GM12878 (cell line): ENCODE measurements around the gene MARS1. TPM values are rescaled to one million over a fixed set of nuclear protein-coding genes. Genes with fewer than 3 reads are reported as not detected.
A peak's percentile ranks its signal among the peaks of the same experiment; 100 is the strongest.

Experiments used
- BHLHE40 ChIP-seq, 2 experiments: fragments of 450-650 bp in 1 of 2; IDR thresholded peaks; 2 replicates each; pipeline ENCODE4 v1.6.1; 2011 to 2017; ENCODE audit warnings: low read depth in 2 of 2, borderline replicate concordance in 1 of 2, improper control_type of control experiment in 1 of 2, low read length in 1 of 2, mild to moderate bottlenecking in 1 of 2
- DPF2 ChIP-seq: fragments of 450-650 bp; IDR thresholded peaks from 2 replicates; pipeline ENCODE4 v1.6.1; 2017; ENCODE audit warnings: mild to moderate bottlenecking
- KLF5 ChIP-seq: fragments of 450-650 bp; IDR thresholded peaks from 2 replicates; pipeline ENCODE4 v1.6.1; 2014; ENCODE audit warnings: mild to moderate bottlenecking; ENCODE audit not compliant: partially characterized antibody
- MEF2B ChIP-seq: fragments of 450-650 bp; IDR thresholded peaks from 2 replicates; pipeline ENCODE4 v1.6.1; 2018; ENCODE audit warnings: mild to moderate bottlenecking, moderate library complexity; ENCODE audit not compliant: partially characterized antibody, poor library complexity, severe bottlenecking
- MYC ChIP-seq: IDR thresholded peaks from 2 replicates; pipeline ENCODE4 v1.6.1; 2011; ENCODE audit warnings: mild to moderate bottlenecking, low read length, moderate library complexity, inconsistent platforms; ENCODE audit not compliant: insufficient read depth, insufficient replicate concordance, insufficient read length, severe bottlenecking
- NBN ChIP-seq: fragments of 450-650 bp; IDR thresholded peaks from 2 replicates; pipeline ENCODE4 v1.6.1; 2016
- STAT3 ChIP-seq: IDR thresholded peaks from 2 replicates; pipeline ENCODE4 v1.6.1; 2011; ENCODE audit warnings: low read depth, low read length, improper control_type of control experiment
- YBX1 ChIP-seq: fragments of 450-650 bp; IDR thresholded peaks from 2 replicates; pipeline ENCODE4 v1.6.1; 2016; ENCODE audit warnings: antibody characterized with exemption
- ZNF274 ChIP-seq: IDR thresholded peaks from one replicate; pipeline ENCODE4 v1.8.0; 2011; ENCODE audit not compliant: insufficient read length, insufficient read depth
- ZNF384 ChIP-seq: IDR thresholded peaks from 2 replicates; pipeline ENCODE4 v1.6.1; 2012; ENCODE audit warnings: low read depth, mild to moderate bottlenecking, low read length, improper control_type of control experiment, borderline replicate concordance
- polyA plus RNA-seq, 11 experiments: library from polyadenylated mRNA; depleted of rRNA in 4 of 11; unstranded in 6 of 11; stranded (reverse) in 5 of 11; fragments of >200 nt; fragmentation: Nextera tagmentation in 4 of 11; fragmentation: Illumina TruSeq in 1 of 11; extraction: Ambion mirVana in 4 of 11; extraction: Trizol in 1 of 11; gene quantifications; 1 replicate in 1 of 11; 2 replicates in 10 of 11; pipeline versions ENCODE4 v1.2.1 to v1.2.3, GENCODE V29; 2011 to 2016; ENCODE audit warnings: inconsistent platforms in 2 of 11, missing spikeins in 2 of 11, low read depth in 1 of 11
- total RNA-seq, 4 experiments: library from RNA; depleted of rRNA in 3 of 4; stranded (reverse); fragments of >200 nt in 3 of 4; fragmentation: Illumina TruSeq in 1 of 4; extraction: Trizol in 1 of 4; gene quantifications; 2 replicates each; pipeline versions ENCODE4 v1.2.1 to v1.2.3, GENCODE V29; 2013 to 2021
- TF ChIP-seq, protein P1 (sequence below): IDR thresholded peaks from 2 replicates; pipeline ENCODE4 v1.6.1; 2011; ENCODE audit warnings: borderline replicate concordance, low read depth, mild to moderate bottlenecking, moderate library complexity, low read length; ENCODE audit not compliant: insufficient read depth, poor library complexity, severe bottlenecking
- TF ChIP-seq, protein P2 (sequence below): fragments of 450-650 bp; IDR thresholded peaks from 2 replicates; pipeline ENCODE4 v1.6.1; 2017; ENCODE audit warnings: borderline replicate concordance
- TF ChIP-seq, protein P3 (sequence below): fragments of 450-650 bp; IDR thresholded peaks from 2 replicates; pipeline ENCODE4 v1.6.1; 2016; ENCODE audit warnings: mild to moderate bottlenecking, moderate library complexity, borderline replicate concordance

Gene MARS1
- total and polyA plus RNA-seq, 10 of the 15 experiments (the other 5 are each of a cell fraction or from before 2014, with no cell fraction given) = 72.3 to 270 (median 153) TPM

DNA sequence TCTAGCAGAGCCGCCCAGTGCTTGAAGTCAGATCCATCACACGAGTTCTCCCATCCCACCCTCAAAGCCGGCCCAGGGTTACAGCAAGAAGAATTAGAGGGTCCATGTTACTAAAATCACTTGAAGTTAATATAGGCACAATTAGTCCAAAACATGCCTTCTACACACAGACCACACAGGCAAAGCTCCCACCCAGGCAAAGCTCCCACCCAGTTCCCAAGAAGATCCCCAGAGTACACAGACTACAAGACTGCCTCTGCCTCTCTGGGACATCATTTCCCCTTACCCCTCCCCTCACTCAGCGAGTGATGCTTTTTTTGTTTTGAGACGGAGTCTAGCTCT, 25.0 kb upstream of the MARS1 start (continued):
- TF ChIP-seq MYC (no peak), BHLHE40 (IDR thresholded peaks at IDR 0.05; ENCODE audit: borderline replicate concordance in 1 of 2, low read depth in 2 of 2, low read length in 1 of 2) (0 out of 4 replicates have a peak, but pooled peaks of 1 of the 2 experiments have one; percentile 32), NBN (peak; percentile 30; the same call in 1 of the 2 replicates), ZNF274 (no peak), STAT3 (no peak), YBX1 (no peak), ZNF384 (no peak), KLF5 (no peak), MEF2B (peak; percentile 38), DPF2 (0 out of 2 replicates have a peak, but pooled peaks have one; percentile 0)
- TF ChIP-seq, protein P1, sequence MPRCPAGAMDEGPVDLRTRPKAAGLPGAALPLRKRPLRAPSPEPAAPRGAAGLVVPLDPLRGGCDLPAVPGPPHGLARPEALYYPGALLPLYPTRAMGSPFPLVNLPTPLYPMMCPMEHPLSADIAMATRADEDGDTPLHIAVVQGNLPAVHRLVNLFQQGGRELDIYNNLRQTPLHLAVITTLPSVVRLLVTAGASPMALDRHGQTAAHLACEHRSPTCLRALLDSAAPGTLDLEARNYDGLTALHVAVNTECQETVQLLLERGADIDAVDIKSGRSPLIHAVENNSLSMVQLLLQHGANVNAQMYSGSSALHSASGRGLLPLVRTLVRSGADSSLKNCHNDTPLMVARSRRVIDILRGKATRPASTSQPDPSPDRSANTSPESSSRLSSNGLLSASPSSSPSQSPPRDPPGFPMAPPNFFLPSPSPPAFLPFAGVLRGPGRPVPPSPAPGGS = no peak
- TF ChIP-seq, protein P2, sequence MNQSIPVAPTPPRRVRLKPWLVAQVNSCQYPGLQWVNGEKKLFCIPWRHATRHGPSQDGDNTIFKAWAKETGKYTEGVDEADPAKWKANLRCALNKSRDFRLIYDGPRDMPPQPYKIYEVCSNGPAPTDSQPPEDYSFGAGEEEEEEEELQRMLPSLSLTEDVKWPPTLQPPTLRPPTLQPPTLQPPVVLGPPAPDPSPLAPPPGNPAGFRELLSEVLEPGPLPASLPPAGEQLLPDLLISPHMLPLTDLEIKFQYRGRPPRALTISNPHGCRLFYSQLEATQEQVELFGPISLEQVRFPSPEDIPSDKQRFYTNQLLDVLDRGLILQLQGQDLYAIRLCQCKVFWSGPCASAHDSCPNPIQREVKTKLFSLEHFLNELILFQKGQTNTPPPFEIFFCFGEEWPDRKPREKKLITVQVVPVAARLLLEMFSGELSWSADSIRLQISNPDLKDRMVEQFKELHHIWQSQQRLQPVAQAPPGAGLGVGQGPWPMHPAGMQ = no peak
- TF ChIP-seq, protein P3, sequence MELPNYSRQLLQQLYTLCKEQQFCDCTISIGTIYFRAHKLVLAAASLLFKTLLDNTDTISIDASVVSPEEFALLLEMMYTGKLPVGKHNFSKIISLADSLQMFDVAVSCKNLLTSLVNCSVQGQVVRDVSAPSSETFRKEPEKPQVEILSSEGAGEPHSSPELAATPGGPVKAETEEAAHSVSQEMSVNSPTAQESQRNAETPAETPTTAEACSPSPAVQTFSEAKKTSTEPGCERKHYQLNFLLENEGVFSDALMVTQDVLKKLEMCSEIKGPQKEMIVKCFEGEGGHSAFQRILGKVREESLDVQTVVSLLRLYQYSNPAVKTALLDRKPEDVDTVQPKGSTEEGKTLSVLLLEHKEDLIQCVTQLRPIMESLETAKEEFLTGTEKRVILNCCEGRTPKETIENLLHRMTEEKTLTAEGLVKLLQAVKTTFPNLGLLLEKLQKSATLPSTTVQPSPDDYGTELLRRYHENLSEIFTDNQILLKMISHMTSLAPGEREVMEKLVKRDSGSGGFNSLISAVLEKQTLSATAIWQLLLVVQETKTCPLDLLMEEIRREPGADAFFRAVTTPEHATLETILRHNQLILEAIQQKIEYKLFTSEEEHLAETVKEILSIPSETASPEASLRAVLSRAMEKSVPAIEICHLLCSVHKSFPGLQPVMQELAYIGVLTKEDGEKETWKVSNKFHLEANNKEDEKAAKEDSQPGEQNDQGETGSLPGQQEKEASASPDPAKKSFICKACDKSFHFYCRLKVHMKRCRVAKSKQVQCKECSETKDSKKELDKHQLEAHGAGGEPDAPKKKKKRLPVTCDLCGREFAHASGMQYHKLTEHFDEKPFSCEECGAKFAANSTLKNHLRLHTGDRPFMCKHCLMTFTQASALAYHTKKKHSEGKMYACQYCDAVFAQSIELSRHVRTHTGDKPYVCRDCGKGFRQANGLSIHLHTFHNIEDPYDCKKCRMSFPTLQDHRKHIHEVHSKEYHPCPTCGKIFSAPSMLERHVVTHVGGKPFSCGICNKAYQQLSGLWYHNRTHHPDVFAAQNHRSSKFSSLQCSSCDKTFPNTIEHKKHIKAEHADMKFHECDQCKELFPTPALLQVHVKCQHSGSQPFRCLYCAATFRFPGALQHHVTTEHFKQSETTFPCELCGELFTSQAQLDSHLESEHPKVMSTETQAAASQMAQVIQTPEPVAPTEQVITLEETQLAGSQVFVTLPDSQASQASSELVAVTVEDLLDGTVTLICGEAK = no peak
